Immature natural killer cell (primary cell): ENCODE results near the gene FGGY. TPM values are rescaled to one million over a fixed set of nuclear protein-coding genes. Genes with fewer than 3 reads are reported as not detected.

Experiments used
- DNase-seq, 3 donors: peaks; one replicate each; pipeline ENCODE4 v3.0.0; 2022; ENCODE audit warnings: mixed read lengths in 1 of 3
- H3K27ac Mint-ChIP-seq, 6 donors: one replicate each; pipeline ENCODE4 v1.8.0; 2020; ENCODE audit warnings: mixed read lengths in 6 of 6, mild to moderate bottlenecking in 5 of 6, inconsistent platforms in 4 of 6, moderate library complexity in 3 of 6
- H3K27me3 Mint-ChIP-seq, 3 donors: one replicate each; pipeline ENCODE4 v1.8.0; 2020 to 2021; ENCODE audit warnings: low read depth in 3 of 3, mild to moderate bottlenecking in 3 of 3, mixed read lengths in 3 of 3, moderate library complexity in 3 of 3, inconsistent platforms in 1 of 3
- H3K36me3 Mint-ChIP-seq, 3 donors: one replicate each; pipeline ENCODE4 v1.8.0; 2020; ENCODE audit warnings: mixed read lengths in 3 of 3, inconsistent platforms in 2 of 3, mild to moderate bottlenecking in 2 of 3
- H3K4me1 Mint-ChIP-seq, 2 donors: one replicate each; pipeline ENCODE4 v1.8.0; 2020; ENCODE audit warnings: inconsistent platforms in 2 of 2, mild to moderate bottlenecking in 2 of 2, mixed read lengths in 2 of 2, moderate library complexity in 1 of 2
- H3K4me3 Mint-ChIP-seq, 5 donors: one replicate each; pipeline ENCODE4 v1.8.0; 2020; ENCODE audit warnings: mild to moderate bottlenecking in 5 of 5, mixed read lengths in 5 of 5, inconsistent platforms in 3 of 5, moderate library complexity in 3 of 5
- H3K9me3 Mint-ChIP-seq, 6 donors: one replicate each; pipeline ENCODE4 v1.8.0; 2020; ENCODE audit warnings: mild to moderate bottlenecking in 6 of 6, mixed read lengths in 6 of 6, inconsistent platforms in 4 of 6, moderate library complexity in 3 of 6
- polyA plus RNA-seq, 3 donors: library from polyadenylated mRNA; unstranded; fragments of 300-500 nt; fragmentation: Illumina TruSeq; gene quantifications; one replicate each; pipeline ENCODE4 v1.2.3, GENCODE V29; 2021

Gene FGGY
- polyA plus RNA-seq, 3 donors from 2014 or later, result 4.0 to 8.4 (median 5.1) TPM

- no peaks in the 10 kb centered on the region for H3K9me3 Mint-ChIP-seq
- peaks cover 0 to 2% (median 0%) of the 10 kb centered on the region in 3 donors for H3K27me3 Mint-ChIP-seq
- H3K4me1 Mint-ChIP-seq, result peaks cover 0 to 6% of the 10 kb centered on the region in 2 donors
- H3K4me3 Mint-ChIP-seq, result no peak overlapping the region
- peaks cover 0 to 14% (median 0%) of the 10 kb centered on the region in 3 donors for H3K36me3 Mint-ChIP-seq
- no peak overlapping the region for H3K27ac Mint-ChIP-seq
- no peak for DNase-seq
Measured at GRCh38 chr1:59397139-59397858, 100.4 kb downstream of the FGGY start.

- Mint-ChIP-seq H3K4me3 (no peak overlapping the region), H3K27me3 (no peaks in the 10 kb centered on the region), H3K4me1 (peaks cover 0 to 6% of the 10 kb centered on the region in 2 donors), H3K9me3 (peaks cover 0 to 2% (median 0%) of the 10 kb centered on the region in 6 donors), H3K27ac (no peak overlapping the region), H3K36me3 (peaks cover 0 to 14% (median 0%) of the 10 kb centered on the region in 3 donors)
- DNase-seq, result no peak
Measured at GRCh38 chr1:59399642-59400041, 102.7 kb downstream of the FGGY start.

DNA sequence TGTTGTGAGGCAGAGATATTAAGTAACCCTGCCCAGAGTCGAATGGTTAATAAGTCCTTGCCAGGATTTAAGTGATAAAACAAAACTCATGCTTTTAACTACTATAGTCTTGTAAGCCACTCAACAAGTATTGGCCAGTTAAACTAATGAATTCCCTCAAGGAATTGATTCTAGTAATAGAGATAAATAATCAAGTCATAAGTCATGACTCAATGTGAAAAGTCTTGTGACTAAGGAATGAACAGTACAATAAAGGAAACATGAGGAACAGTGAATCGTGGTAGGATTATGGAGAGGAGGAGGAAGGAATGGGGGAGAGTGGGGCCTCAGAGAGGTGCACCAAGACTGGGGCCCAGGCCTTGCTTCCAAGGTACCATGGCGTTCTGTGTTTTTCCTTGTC lies 104.7 kb downstream of the FGGY start:
- Mint-ChIP-seq H3K27me3 (no peaks in the 10 kb centered on the region), H3K4me1 (peaks cover 0 to 6% of the 10 kb centered on the region in 2 donors), H3K36me3 (peaks cover 0 to 7% (median 0%) of the 10 kb centered on the region in 3 donors), H3K9me3 (peaks cover 0 to 2% (median 0%) of the 10 kb centered on the region in 6 donors), H3K27ac (no peak overlapping the region), H3K4me3 (no peak overlapping the region)
- DNase-seq, result no peak

- Mint-ChIP-seq H3K4me3 (no peak overlapping the region), H3K27me3 (no peaks in the 10 kb centered on the region), H3K36me3 (peaks cover 0 to 3% (median 0%) of the 10 kb centered on the region in 3 donors), H3K4me1 (no peaks in the 10 kb centered on the region), H3K27ac (no peak overlapping the region), H3K9me3 (peaks cover 0 to 2% (median 0%) of the 10 kb centered on the region in 6 donors)
- DNase-seq, result no peak
Measured at GRCh38 chr1:59404796-59405195, 107.9 kb downstream of the FGGY start.

DNA sequence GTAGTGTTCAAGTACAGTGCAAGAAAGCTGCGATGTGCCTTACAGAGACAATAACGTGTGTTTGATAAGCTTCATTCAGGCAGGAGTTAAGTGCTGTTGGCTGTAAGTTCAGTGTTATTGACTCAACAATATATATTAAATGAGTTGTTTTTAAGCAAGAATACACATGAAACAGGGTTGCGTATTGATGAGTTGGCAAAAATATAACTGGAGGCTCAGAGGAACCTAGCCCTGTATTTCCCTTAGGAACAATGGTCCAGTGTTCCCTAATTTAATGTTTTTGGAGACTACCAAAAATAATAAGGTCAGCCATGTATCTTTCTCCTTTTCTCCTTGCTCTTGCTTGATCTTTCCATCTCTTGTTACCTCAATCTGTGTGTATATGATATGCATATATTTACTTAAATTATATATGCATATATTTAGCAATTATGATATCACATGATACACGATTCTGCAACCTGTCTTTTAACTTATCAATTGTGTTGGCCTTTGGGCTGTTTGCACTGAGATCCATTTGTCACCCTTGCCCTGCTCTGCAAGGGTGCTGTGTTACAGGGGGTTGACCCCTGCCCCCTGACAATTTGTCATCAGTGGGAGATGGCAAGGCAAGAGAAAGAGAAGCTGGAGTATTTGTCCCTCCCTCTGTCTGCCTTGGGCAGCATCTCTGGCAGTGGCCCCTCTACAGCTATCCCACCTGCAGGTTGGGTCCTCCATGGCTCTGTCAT lies 109.7 kb downstream of the FGGY start:
- H3K9me3 Mint-ChIP-seq, result peaks cover 0 to 2% (median 0%) of the 10 kb centered on the region in 6 donors
- H3K4me3 Mint-ChIP-seq, result no peak overlapping the region
- H3K4me1 Mint-ChIP-seq, result no peaks in the 10 kb centered on the region
- DNase-seq, result no peak
- no peak overlapping the region for H3K27ac Mint-ChIP-seq
- H3K27me3 Mint-ChIP-seq, result no peaks in the 10 kb centered on the region
- peaks cover 0 to 3% (median 0%) of the 10 kb centered on the region in 3 donors for H3K36me3 Mint-ChIP-seq

DNA sequence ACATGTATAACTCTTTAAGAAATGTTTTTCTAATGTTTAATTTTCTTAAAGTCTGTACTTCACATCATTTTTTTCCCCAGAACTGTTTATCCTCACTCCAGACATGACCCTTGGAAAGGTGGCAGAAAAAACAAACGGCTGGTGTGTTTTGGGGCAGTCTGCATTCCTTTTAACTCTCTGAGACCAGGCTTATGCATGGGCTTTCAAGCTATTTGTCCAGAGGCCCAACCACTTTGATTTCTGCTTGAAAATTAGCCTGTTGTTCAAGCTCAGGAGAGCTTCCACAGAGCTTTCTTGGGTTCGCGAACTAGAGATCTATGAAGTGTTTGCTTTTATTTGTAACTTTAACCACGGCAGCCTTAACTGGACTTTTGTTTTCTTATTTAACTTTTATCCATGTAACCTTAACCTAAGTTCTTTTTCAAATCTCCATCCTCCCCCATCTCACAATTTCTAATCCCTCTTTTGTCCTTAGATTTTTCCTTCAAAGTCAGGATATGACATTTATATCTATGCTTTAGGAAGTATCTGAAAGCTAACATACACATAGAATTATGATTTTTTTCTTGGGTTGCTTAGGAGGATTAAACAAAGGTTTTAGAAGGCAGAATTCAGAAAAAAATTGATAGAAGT lies 111.8 kb downstream of the FGGY start:
- Mint-ChIP-seq H3K4me1 (no peaks in the 10 kb centered on the region), H3K27me3 (no peaks in the 10 kb centered on the region), H3K9me3 (no peaks in the 10 kb centered on the region), H3K36me3 (no peaks in the 10 kb centered on the region), H3K27ac (no peak overlapping the region), H3K4me3 (no peak overlapping the region)
- no peak for DNase-seq

DNA sequence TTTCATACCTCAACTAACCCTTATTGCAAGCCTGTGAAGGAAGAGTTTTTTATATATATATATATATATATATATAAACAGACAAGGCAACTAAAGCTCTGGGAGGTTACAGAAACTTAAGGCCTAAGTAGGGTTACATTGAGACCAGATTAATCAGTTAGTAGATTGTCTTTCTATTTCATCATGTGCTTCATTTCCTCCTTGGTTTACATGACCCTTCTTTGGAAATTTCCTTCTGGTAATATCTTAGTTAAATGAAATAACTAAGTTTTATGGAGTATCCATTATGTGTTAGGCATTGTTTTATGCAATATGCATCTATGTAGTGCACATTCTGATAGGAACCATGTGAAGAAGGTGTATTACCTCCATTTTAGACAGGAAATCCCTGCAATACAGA lies 112.7 kb downstream of the FGGY start:
- no peak overlapping the region for H3K4me3 Mint-ChIP-seq
- no peak overlapping the region for H3K27ac Mint-ChIP-seq
- no peaks in the 10 kb centered on the region for H3K36me3 Mint-ChIP-seq
- H3K4me1 Mint-ChIP-seq, result no peaks in the 10 kb centered on the region
- no peak for DNase-seq
- no peaks in the 10 kb centered on the region for H3K9me3 Mint-ChIP-seq
- no peaks in the 10 kb centered on the region for H3K27me3 Mint-ChIP-seq

DNA sequence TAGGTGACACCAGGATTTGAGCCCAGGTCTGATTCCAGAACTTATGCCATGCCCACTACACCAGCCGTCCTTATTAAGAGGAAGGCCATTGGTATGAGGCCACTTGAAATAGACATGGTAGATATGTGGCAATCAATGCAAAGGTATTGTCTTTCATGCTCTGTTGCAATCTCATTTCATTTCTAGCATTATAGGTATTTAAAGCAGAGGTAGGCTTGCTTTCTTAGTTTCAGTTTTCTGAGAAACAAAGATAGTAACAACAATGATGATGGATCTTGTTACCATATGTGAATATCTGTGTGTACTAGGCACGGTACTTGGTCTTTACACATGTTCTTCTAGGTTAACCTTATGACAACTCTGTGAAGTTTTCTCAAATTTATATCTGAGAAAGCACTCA lies 113.1 kb downstream of the FGGY start:
- no peak for DNase-seq
- Mint-ChIP-seq H3K27ac (no peak overlapping the region), H3K36me3 (no peaks in the 10 kb centered on the region), H3K9me3 (no peaks in the 10 kb centered on the region), H3K4me3 (no peak overlapping the region), H3K27me3 (no peaks in the 10 kb centered on the region), H3K4me1 (peaks cover 0 to 1% of the 10 kb centered on the region in 2 donors)

DNA sequence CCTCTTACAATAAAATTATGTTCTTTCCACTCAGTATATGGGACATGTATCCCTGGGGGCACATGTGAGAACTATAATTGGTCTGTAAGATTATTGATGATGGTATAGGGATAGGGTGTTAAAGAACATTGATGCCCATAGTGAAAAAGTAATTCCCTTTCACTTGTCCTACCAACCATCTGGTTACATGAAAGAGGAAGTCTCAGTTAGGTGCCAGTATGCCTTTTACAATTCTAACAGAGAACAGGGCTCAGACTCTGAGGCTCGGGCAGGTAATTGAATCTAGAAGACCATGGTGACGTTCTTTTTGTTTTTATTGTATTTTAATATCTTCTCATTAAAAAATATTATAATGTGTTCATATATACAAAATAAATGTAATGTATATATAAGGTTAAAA lies 113.6 kb downstream of the FGGY start:
- peaks cover 0 to 1% of the 10 kb centered on the region in 2 donors for H3K4me1 Mint-ChIP-seq
- DNase-seq, result no peak
- no peaks in the 10 kb centered on the region for H3K36me3 Mint-ChIP-seq
- no peak overlapping the region for H3K4me3 Mint-ChIP-seq
- no peaks in the 10 kb centered on the region for H3K9me3 Mint-ChIP-seq
- no peaks in the 10 kb centered on the region for H3K27me3 Mint-ChIP-seq
- H3K27ac Mint-ChIP-seq, result no peak overlapping the region

GRCh38 chr1:59411147-59411546 lies 114.3 kb downstream of the FGGY start:
- no peak overlapping the region for H3K27ac Mint-ChIP-seq
- H3K4me1 Mint-ChIP-seq, result peaks cover 0 to 1% of the 10 kb centered on the region in 2 donors
- no peaks in the 10 kb centered on the region for H3K36me3 Mint-ChIP-seq
- no peak overlapping the region for H3K4me3 Mint-ChIP-seq
- DNase-seq, result no peak
- no peaks in the 10 kb centered on the region for H3K9me3 Mint-ChIP-seq
- no peaks in the 10 kb centered on the region for H3K27me3 Mint-ChIP-seq

- Mint-ChIP-seq H3K27me3 (no peaks in the 10 kb centered on the region), H3K27ac (no peak overlapping the region), H3K9me3 (no peaks in the 10 kb centered on the region), H3K4me3 (no peak overlapping the region), H3K4me1 (peaks cover 10 to 11% of the 10 kb centered on the region in 2 donors), H3K36me3 (no peaks in the 10 kb centered on the region)
- DNase-seq, result no peak
Measured at GRCh38 chr1:59412718-59413326, 115.9 kb downstream of the FGGY start.

DNA sequence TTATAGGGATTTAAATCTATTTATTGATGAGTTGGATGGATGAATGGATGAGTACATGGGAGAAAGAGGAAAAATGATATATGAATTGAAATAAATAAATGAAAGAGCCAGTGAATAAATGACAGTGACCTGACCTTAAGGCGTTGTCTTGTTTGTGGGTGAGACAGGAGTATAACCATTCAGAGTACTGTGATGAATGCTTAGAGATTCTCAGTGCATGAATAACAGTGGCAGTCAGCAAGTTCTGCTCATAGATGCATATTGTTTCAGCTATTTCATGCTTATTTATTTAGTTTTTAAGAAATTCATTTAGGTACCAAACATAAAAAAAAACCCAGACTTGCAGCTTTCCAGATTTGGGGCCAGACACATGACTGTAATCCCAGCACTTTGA lies 116.4 kb downstream of the FGGY start:
- Mint-ChIP-seq H3K4me3 (no peak overlapping the region), H3K9me3 (no peaks in the 10 kb centered on the region), H3K4me1 (peaks cover 15 to 16% of the 10 kb centered on the region in 2 donors), H3K27ac (no peak overlapping the region), H3K36me3 (no peaks in the 10 kb centered on the region), H3K27me3 (no peaks in the 10 kb centered on the region)
- DNase-seq, result no peak

- Mint-ChIP-seq H3K9me3 (no peaks in the 10 kb centered on the region), H3K27me3 (peaks cover 0 to 3% (median 0%) of the 10 kb centered on the region in 3 donors), H3K4me1 (peaks cover 20 to 28% of the 10 kb centered on the region in 2 donors), H3K4me3 (no peak overlapping the region), H3K36me3 (no peaks in the 10 kb centered on the region), H3K27ac (no peak overlapping the region)
- no peak for DNase-seq
Measured at GRCh38 chr1:59414406-59415133, 117.7 kb downstream of the FGGY start.
